22Rv1 (cell line): ENCODE results near the gene SMIM15.

ENCODE experiments used
- ZFX ChIP-seq: fragments of 450-650 bp; IDR thresholded peaks from 2 replicates; pipeline ENCODE4 v1.6.1; 2017; ENCODE audit warnings: antibody characterized with exemption, borderline replicate concordance
- TF ChIP-seq, protein P1 (sequence below): fragments of 450-650 bp; IDR thresholded peaks from 2 replicates; pipeline ENCODE4 v1.5.1; 2017; ENCODE audit warnings: mild to moderate bottlenecking

DNA sequence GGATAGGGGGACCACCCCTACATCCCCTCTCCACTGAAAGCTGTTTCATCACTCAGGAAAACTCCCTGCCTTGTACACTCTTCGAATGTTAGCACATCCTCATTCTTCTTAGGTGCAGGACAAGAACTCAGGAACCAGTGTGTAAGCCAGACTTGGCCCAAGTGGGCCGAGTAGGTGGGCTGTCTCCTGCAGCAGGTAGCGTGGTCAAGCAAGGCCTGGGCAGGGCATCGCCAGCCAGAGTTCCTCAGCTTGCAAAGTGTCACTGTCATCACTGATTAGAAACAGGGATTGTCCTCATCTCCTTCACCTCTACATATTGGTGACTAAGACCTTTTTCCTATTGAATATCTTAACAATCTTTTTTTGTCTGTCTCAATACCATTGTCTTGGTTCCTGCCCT, 22.3 kb downstream of the SMIM15 start:
- TF ChIP-seq, protein P1, sequence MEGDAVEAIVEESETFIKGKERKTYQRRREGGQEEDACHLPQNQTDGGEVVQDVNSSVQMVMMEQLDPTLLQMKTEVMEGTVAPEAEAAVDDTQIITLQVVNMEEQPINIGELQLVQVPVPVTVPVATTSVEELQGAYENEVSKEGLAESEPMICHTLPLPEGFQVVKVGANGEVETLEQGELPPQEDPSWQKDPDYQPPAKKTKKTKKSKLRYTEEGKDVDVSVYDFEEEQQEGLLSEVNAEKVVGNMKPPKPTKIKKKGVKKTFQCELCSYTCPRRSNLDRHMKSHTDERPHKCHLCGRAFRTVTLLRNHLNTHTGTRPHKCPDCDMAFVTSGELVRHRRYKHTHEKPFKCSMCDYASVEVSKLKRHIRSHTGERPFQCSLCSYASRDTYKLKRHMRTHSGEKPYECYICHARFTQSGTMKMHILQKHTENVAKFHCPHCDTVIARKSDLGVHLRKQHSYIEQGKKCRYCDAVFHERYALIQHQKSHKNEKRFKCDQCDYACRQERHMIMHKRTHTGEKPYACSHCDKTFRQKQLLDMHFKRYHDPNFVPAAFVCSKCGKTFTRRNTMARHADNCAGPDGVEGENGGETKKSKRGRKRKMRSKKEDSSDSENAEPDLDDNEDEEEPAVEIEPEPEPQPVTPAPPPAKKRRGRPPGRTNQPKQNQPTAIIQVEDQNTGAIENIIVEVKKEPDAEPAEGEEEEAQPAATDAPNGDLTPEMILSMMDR = no peak
- no peak for TF ChIP-seq ZFX
